Measurements from ENCODE around the gene MBD5. TPM values are rescaled to one million over a fixed set of nuclear protein-coding genes. Genes with fewer than 3 reads are reported as not detected.

The MBD5 gene
- total and polyA plus RNA-seq, 2 donors (not counting 1 experiment from before 2014, with no cell fraction given) = 10.9 to 69.7 TPM

GRCh38 chr2:148167241-148167766 lies 146.4 kb downstream of the MBD5 start:
- Histone ChIP-seq H3K4me1 (ENCODE audit: control insufficient read depth in 2 of 2, insufficient read depth in 2 of 2, low read length in 2 of 2) (no peaks in the 10 kb centered on the region), H3K79me2 (ENCODE audit: control insufficient read depth, insufficient read depth, low read length) (no peaks in the 10 kb centered on the region), H3K9ac (ENCODE audit: low read length) (no peak overlapping the region), H3K36me3 (replicated peaks in 1 of 2; ENCODE audit: control extremely low read depth in 1 of 2, control insufficient read depth in 1 of 2, extremely low read depth in 1 of 2, insufficient read depth in 2 of 2, low read length in 1 of 2) (no peaks in the 10 kb centered on the region), H2AFZ (ENCODE audit: insufficient read depth, low read depth, low read length, poor library complexity, severe bottlenecking) (no peak overlapping the region), H3K4me2 (replicated peaks; ENCODE audit: low read depth, low read length, poor library complexity, severe bottlenecking) (no peak overlapping the region), H3K9me3 (ENCODE audit: control extremely low read depth in 1 of 3, control insufficient read depth in 2 of 3, insufficient read depth in 1 of 3, low read length in 2 of 3) (peaks cover 0 to 5% (median 1%) of the 10 kb centered on the region in 3 donors), H3K4me3 (ENCODE audit: control extremely low read depth in 1 of 5, extremely low read depth in 1 of 5, insufficient read depth in 1 of 5, low read depth in 2 of 5, low read length in 4 of 5) (no peak overlapping the region), H4K20me1 (ENCODE audit: control insufficient read depth, insufficient read depth, low read length, poor library complexity, severe bottlenecking) (no peaks in the 10 kb centered on the region), H3K27ac (ENCODE audit: low read length in 2 of 2) (no peak overlapping the region), H3K27me3 (replicated peaks in 1 of 4; ENCODE audit: control extremely low read depth in 1 of 4, control insufficient read depth in 3 of 4, insufficient read depth in 4 of 4, low read length in 3 of 4) (no peaks in the 10 kb centered on the region)
- Mint-ChIP-seq H3K27me3 (no peaks in the 10 kb centered on the region), H3K4me1 (no peaks in the 10 kb centered on the region), H3K9me3 (ENCODE audit: insufficient read depth) (peaks cover 3% of the 10 kb centered on the region), H3K4me3 (no peak overlapping the region), H3K27ac (no peak overlapping the region)
- DNase-seq (no peak), ATAC-seq (ENCODE audit: low read depth) (no peak)
- ChIA-PET CTCF (no interaction called here), POLR2A (no interaction called here)
- TF ChIP-seq EZH2 (IDR thresholded peaks at IDR 0.05; ENCODE audit: borderline replicate concordance, insufficient read depth, low read depth, low read length, poor library complexity, severe bottlenecking) (no peak), CTCF (IDR thresholded peaks at IDR 0.05) (no peak)
- intact Hi-C loops (cut with micrococcal nuclease) = no loop called here

DNA sequence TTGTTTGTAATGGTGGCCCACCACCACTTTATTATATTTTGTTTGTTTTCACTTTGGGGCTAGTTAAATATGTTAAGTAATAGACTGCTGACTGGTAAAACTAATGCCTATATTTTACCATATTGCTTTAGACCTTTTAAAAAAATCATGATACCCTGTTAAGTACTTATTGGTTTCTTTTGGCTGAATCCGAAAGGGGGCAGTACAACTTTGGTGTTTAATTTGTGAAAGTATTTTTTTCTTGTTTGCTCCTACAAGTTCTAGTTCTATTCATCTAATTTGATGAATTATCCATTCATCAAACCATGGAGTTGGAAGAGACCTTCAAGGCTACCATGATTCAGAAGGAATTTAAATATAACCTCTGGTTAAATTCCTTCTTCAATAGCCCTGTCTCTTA lies 147.0 kb downstream of the MBD5 start:
- ATAC-seq (ENCODE audit: low read depth) (no peak), DNase-seq (no peak)
- no CpG with 5 or more reads among the region's 1 CpG for whole genome bisulfite sequencing (ENCODE audit: insufficient coverage)
- Histone ChIP-seq H3K36me3 (replicated peaks in 1 of 2; ENCODE audit: control extremely low read depth in 1 of 2, control insufficient read depth in 1 of 2, extremely low read depth in 1 of 2, insufficient read depth in 2 of 2, low read length in 1 of 2) (no peaks in the 10 kb centered on the region), H3K9ac (ENCODE audit: low read length) (no peak overlapping the region), H3K9me3 (ENCODE audit: control extremely low read depth in 1 of 3, control insufficient read depth in 2 of 3, insufficient read depth in 1 of 3, low read length in 2 of 3) (peaks cover 0 to 10% (median 1%) of the 10 kb centered on the region in 3 donors), H3K4me2 (replicated peaks; ENCODE audit: low read depth, low read length, poor library complexity, severe bottlenecking) (no peak overlapping the region), H3K27me3 (replicated peaks in 1 of 4; ENCODE audit: control extremely low read depth in 1 of 4, control insufficient read depth in 3 of 4, insufficient read depth in 4 of 4, low read length in 3 of 4) (no peaks in the 10 kb centered on the region), H3K4me1 (ENCODE audit: control insufficient read depth in 2 of 2, insufficient read depth in 2 of 2, low read length in 2 of 2) (no peaks in the 10 kb centered on the region), H3K79me2 (ENCODE audit: control insufficient read depth, insufficient read depth, low read length) (no peaks in the 10 kb centered on the region), H3K4me3 (ENCODE audit: control extremely low read depth in 1 of 5, extremely low read depth in 1 of 5, insufficient read depth in 1 of 5, low read depth in 2 of 5, low read length in 4 of 5) (no peak overlapping the region), H3K27ac (ENCODE audit: low read length in 2 of 2) (no peak overlapping the region), H2AFZ (ENCODE audit: insufficient read depth, low read depth, low read length, poor library complexity, severe bottlenecking) (no peak overlapping the region), H4K20me1 (ENCODE audit: control insufficient read depth, insufficient read depth, low read length, poor library complexity, severe bottlenecking) (no peaks in the 10 kb centered on the region)
- H3K4me1 Mint-ChIP-seq = no peaks in the 10 kb centered on the region
- TF ChIP-seq EZH2 (IDR thresholded peaks at IDR 0.05; ENCODE audit: borderline replicate concordance, insufficient read depth, low read depth, low read length, poor library complexity, severe bottlenecking) (no peak), CTCF (IDR thresholded peaks at IDR 0.05) (no peak)
- H3K27ac Mint-ChIP-seq = no peak overlapping the region
- H3K4me3 Mint-ChIP-seq = no peak overlapping the region
- intact Hi-C loops (cut with micrococcal nuclease) = no loop called here
- POLR2A ChIA-PET = no interaction called here
- CTCF ChIA-PET = no interaction called here
- peaks cover 3% of the 10 kb centered on the region for H3K9me3 Mint-ChIP-seq (ENCODE audit: insufficient read depth)
- no peaks in the 10 kb centered on the region for H3K27me3 Mint-ChIP-seq
